Neuronal stem cell (in vitro differentiated cells): ENCODE results near the gene SLC2A1.
A peak's percentile ranks its signal among the peaks of the same experiment; 100 is the strongest.

ENCODE experiments used
- DNase-seq: peaks from one replicate; pipeline ENCODE4 v3.0.0-alpha.2; 2013; ENCODE audit warnings: low spot score
- H2AFZ ChIP-seq: one replicate; pipeline ENCODE4 v1.6.1; 2013; ENCODE audit warnings: mild to moderate bottlenecking, low read length, inconsistent platforms
- H2AK5ac ChIP-seq: 2 replicates; pipeline ENCODE4 v1.6.1; 2013; ENCODE audit warnings: low read depth, mild to moderate bottlenecking, inconsistent platforms, low read length, moderate library complexity, mixed read lengths
- H2BK120ac ChIP-seq: 2 replicates; pipeline ENCODE4 v1.6.1; 2013; ENCODE audit warnings: low read depth, mild to moderate bottlenecking, inconsistent platforms, low read length, moderate library complexity, mixed read lengths
- H2BK12ac ChIP-seq: one replicate; pipeline ENCODE4 v1.6.1; 2013; ENCODE audit warnings: low read length, inconsistent platforms
- H2BK15ac ChIP-seq: 2 replicates; pipeline ENCODE4 v1.6.1; 2013; ENCODE audit warnings: mild to moderate bottlenecking, low read length, inconsistent platforms, mixed read lengths
- H2BK5ac ChIP-seq: one replicate; pipeline ENCODE4 v1.6.1; 2013; ENCODE audit warnings: inconsistent platforms, mild to moderate bottlenecking, low read length, moderate library complexity
- H3K14ac ChIP-seq: one replicate; pipeline ENCODE4 v1.6.1; 2013; ENCODE audit warnings: low read length, inconsistent platforms
- H3K18ac ChIP-seq: 2 replicates; pipeline ENCODE4 v1.6.1; 2013; ENCODE audit warnings: low read length, inconsistent platforms
- H3K23ac ChIP-seq: 2 replicates; pipeline ENCODE4 v1.6.1; 2013; ENCODE audit warnings: low read depth, mild to moderate bottlenecking, mixed read lengths, low read length, inconsistent platforms; ENCODE audit not compliant: poor library complexity
- H3K27ac ChIP-seq: replicated peaks from 3 replicates; pipeline ENCODE4 v1.5.1; 2013; ENCODE audit warnings: low read length, inconsistent platforms
- H3K27me3 ChIP-seq, 3 experiments: 2 replicates each; pipeline ENCODE4 v1.6.1; 2013; ENCODE audit warnings: low read length in 3 of 3, mild to moderate bottlenecking in 2 of 3, inconsistent platforms in 1 of 3, low read depth in 1 of 3, mixed read lengths in 1 of 3, moderate library complexity in 1 of 3; ENCODE audit not compliant: control insufficient read depth in 3 of 3, insufficient read depth in 3 of 3
- H3K36me3 ChIP-seq, 2 donors: replicated peaks in 1 of 2; 2 replicates each; pipeline ENCODE4 v1.6.1; 2013; ENCODE audit warnings: low read length in 2 of 2; ENCODE audit not compliant: control insufficient read depth in 2 of 2, insufficient read depth in 2 of 2
- H3K4ac ChIP-seq: 2 replicates; pipeline ENCODE4 v1.6.1; 2013; ENCODE audit warnings: inconsistent platforms, mild to moderate bottlenecking, low read length, moderate library complexity
- H3K4me1 ChIP-seq, 2 donors: 1 replicate in 1 of 2; 2 replicates in 1 of 2; pipeline ENCODE4 v1.6.1; 2013; ENCODE audit warnings: low read length in 2 of 2, low read depth in 1 of 2; ENCODE audit not compliant: control insufficient read depth in 2 of 2, insufficient read depth in 1 of 2
- H3K4me2 ChIP-seq: one replicate; pipeline ENCODE4 v1.6.1; 2013; ENCODE audit warnings: mild to moderate bottlenecking, low read length, inconsistent platforms; ENCODE audit not compliant: insufficient read depth, poor library complexity, severe bottlenecking
- H3K4me3 ChIP-seq, 2 donors: 2 replicates each; pipeline ENCODE4 v1.5.1; 2013; ENCODE audit warnings: low read length in 2 of 2, mild to moderate bottlenecking in 2 of 2, inconsistent platforms in 1 of 2, moderate library complexity in 1 of 2
- H3K79me1 ChIP-seq: one replicate; pipeline ENCODE4 v1.6.1; 2013; ENCODE audit warnings: low read depth, mild to moderate bottlenecking, inconsistent platforms, low read length, moderate library complexity
- H3K9ac ChIP-seq: one replicate; pipeline ENCODE4 v1.6.1; 2013; ENCODE audit warnings: mild to moderate bottlenecking, low read depth, low read length, inconsistent platforms; ENCODE audit not compliant: poor library complexity
- H3K9me3 ChIP-seq, 2 donors: replicated peaks in 1 of 2; 2 replicates each; pipeline versions ENCODE3 to v1.6.1; 2013; ENCODE audit warnings: low read length in 2 of 2, mild to moderate bottlenecking in 2 of 2, inconsistent platforms in 1 of 2, low read depth in 1 of 2, mixed read lengths in 1 of 2, moderate library complexity in 1 of 2; ENCODE audit not compliant: control insufficient read depth in 2 of 2, insufficient read depth in 1 of 2
- H4K8ac ChIP-seq: one replicate; pipeline ENCODE4 v1.6.1; 2013; ENCODE audit warnings: low read depth, mild to moderate bottlenecking, inconsistent platforms, low read length, moderate library complexity
- H4K91ac ChIP-seq: one replicate; pipeline ENCODE4 v1.6.1; 2013; ENCODE audit warnings: low read length, low read depth, mild to moderate bottlenecking, inconsistent platforms; ENCODE audit not compliant: poor library complexity
- WGBS, 2 donors: extraction: QIAGEN DNeasy Blood & Tissue Kit; methylation state at CpG; one replicate each; pipeline ENCODE4 v1.1.7; 2013; ENCODE audit warnings: missing lambda C conversion rate in 2 of 2, mixed read lengths in 1 of 2; ENCODE audit not compliant: insufficient read length in 2 of 2, insufficient replicate concordance in 1 of 2; ENCODE audit errors: extremely low coverage in 2 of 2; 5-methylcytosine and 5-hydroxymethylcytosine counted together

Gene SLC2A1

GRCh38 chr1:42957229-42957879 lies 1.3 kb downstream of the SLC2A1 start:
- H2AFZ ChIP-seq: no peak overlapping the region
- no peak overlapping the region for H3K27ac ChIP-seq
- H2AK5ac ChIP-seq: peak overlapping the region; percentile 42
- no peak for DNase-seq
- no peaks in the 10 kb centered on the region for H3K9me3 ChIP-seq
- no peak overlapping the region for H4K8ac ChIP-seq
- peak overlapping the region; percentile 93 for H3K9ac ChIP-seq
- H2BK12ac ChIP-seq: no peak overlapping the region
- no peak overlapping the region for H2BK15ac ChIP-seq
- peak overlapping the region; percentile 78 for H2BK5ac ChIP-seq
- H3K4me1 ChIP-seq: peaks cover 47 to 57% of the 10 kb centered on the region in 2 donors
- peak overlapping the region; percentile 31 for H3K14ac ChIP-seq
- H3K36me3 ChIP-seq: peaks cover 27 to 47% of the 10 kb centered on the region in 2 donors
- H3K4ac ChIP-seq: no peak overlapping the region
- no CpG with 5 or more reads among the region's 26 CpGs for WGBS, 2 donors
- no peaks in the 10 kb centered on the region for H3K27me3 ChIP-seq
- peak overlapping the region; percentile 22 for H3K23ac ChIP-seq
- H3K4me2 ChIP-seq: peak overlapping the region; percentile 51
- H3K4me3 ChIP-seq: peak overlapping the region; percentile 83 to 99
- H3K18ac ChIP-seq: peak overlapping the region; percentile 89
- H4K91ac ChIP-seq: no peak overlapping the region
- H3K79me1 ChIP-seq: peaks cover 2% of the 10 kb centered on the region
- H2BK120ac ChIP-seq: no peak overlapping the region

GRCh38 chr1:42956739-42957138 lies 1.9 kb downstream of the SLC2A1 start:
- Histone ChIP-seq H4K8ac (no peak overlapping the region), H3K27ac (peak overlapping the region; percentile 19), H3K14ac (no peak overlapping the region), H3K4me3 (peak overlapping the region; percentile 83 to 99), H2AFZ (no peak overlapping the region), H4K91ac (no peak overlapping the region), H2BK12ac (no peak overlapping the region), H3K18ac (no peak overlapping the region), H3K4me1 (peaks cover 47 to 52% of the 10 kb centered on the region in 2 donors), H3K4ac (no peak overlapping the region), H3K4me2 (peak overlapping the region; percentile 51), H3K27me3 (no peaks in the 10 kb centered on the region), H2BK120ac (no peak overlapping the region), H3K23ac (no peak overlapping the region), H3K9me3 (no peaks in the 10 kb centered on the region), H3K36me3 (peaks cover 33 to 54% of the 10 kb centered on the region in 2 donors), H2BK5ac (no peak overlapping the region), H3K9ac (no peak overlapping the region), H2BK15ac (no peak overlapping the region), H2AK5ac (no peak overlapping the region), H3K79me1 (peaks cover 2% of the 10 kb centered on the region)
- no CpG with 5 or more reads among the region's 3 CpGs for WGBS, 2 donors
- no peak for DNase-seq

GRCh38 chr1:42955311-42956063 lies 3.2 kb downstream of the SLC2A1 start:
- no peak overlapping the region for H3K14ac ChIP-seq
- H4K91ac ChIP-seq: no peak overlapping the region
- H3K4me2 ChIP-seq: peak overlapping the region; percentile 68
- H2AK5ac ChIP-seq: no peak overlapping the region
- H3K79me1 ChIP-seq: peaks cover under 1% of the 10 kb centered on the region
- H3K9ac ChIP-seq: no peak overlapping the region
- no peaks in the 10 kb centered on the region for H3K27me3 ChIP-seq
- peak overlapping the region; percentile 79 to 83 for H3K4me3 ChIP-seq
- peak overlapping the region; percentile 28 for H3K27ac ChIP-seq
- H2BK12ac ChIP-seq: no peak overlapping the region
- H3K36me3 ChIP-seq: peaks cover 37 to 64% of the 10 kb centered on the region in 2 donors
- no peak overlapping the region for H2BK5ac ChIP-seq
- no peak overlapping the region for H2BK120ac ChIP-seq
- no peak overlapping the region for H3K18ac ChIP-seq
- H4K8ac ChIP-seq: no peak overlapping the region
- H3K9me3 ChIP-seq: no peaks in the 10 kb centered on the region
- DNase-seq: no peak
- whole genome bisulfite sequencing, 2 donors: no CpG with 5 or more reads among the region's 16 CpGs
- no peak overlapping the region for H2BK15ac ChIP-seq
- no peak overlapping the region for H3K4ac ChIP-seq
- H2AFZ ChIP-seq: no peak overlapping the region
- H3K4me1 ChIP-seq: peaks cover 40 to 42% of the 10 kb centered on the region in 2 donors
- H3K23ac ChIP-seq: no peak overlapping the region
